GM12878 (cell line): ENCODE data around the gene TXNL4A. TPM values are rescaled to one million over a fixed set of nuclear protein-coding genes. Genes with fewer than 3 reads are reported as not detected.

Experiments
- ATAC-seq: fragments of 200-7000 bp; cut with Tn5 transposase; 3 replicates; pipeline ENCODE4 v1.9.1; 2020; ENCODE audit warnings: mild to moderate bottlenecking, moderate library complexity
- BruUV-seq: library from RNA; stranded (reverse); fragments of 400-500 nt; replicated peaks from 2 replicates; lab custom pipeline; 2021; lab: Mats Ljungman, UMichigan
- CTCF ChIA-PET: fragments of 300-600 bp; sonication (Branson Sonifier 250); formaldehyde crosslinking; extraction: SDS; loops from one replicate; lab custom pipeline; 2021; ENCODE audit warnings: inconsistent platforms; lab: Yijun Ruan, JAX
- POLR2A ChIA-PET: fragments of 350-600 bp; formaldehyde crosslinking; extraction: SDS; loops from one replicate; lab custom pipeline; 2021; ENCODE audit warnings: inconsistent platforms; lab: Charles Lee
- RAD21 ChIA-PET: fragments of 300-600 bp; sonication (Branson Sonifier 250); formaldehyde crosslinking; loops from one replicate; lab custom pipeline; 2023; ENCODE audit warnings: antibody characterized with exemption; ENCODE audit not compliant: unreplicated experiment; lab: Charles Lee
- SMC1A ChIA-PET: fragments of 300-600 bp; sonication (Branson Sonifier 250); formaldehyde crosslinking; loops from one replicate; lab custom pipeline; 2023; ENCODE audit not compliant: unreplicated experiment, uncharacterized antibody; lab: Charles Lee
- DNase-seq: peaks from one replicate; pipeline ENCODE4 v3.0.0-alpha.2; 2011; ENCODE audit warnings: low read depth, low spot score
- FAIRE-seq: peaks from 3 replicates; lab custom pipeline; 2011; peaks lifted over from hg19 to GRCh38; lab: Jason Lieb, UNC
- H2AFZ ChIP-seq: 2 replicates; pipeline ENCODE4 v1.6.0; 2011; ENCODE audit warnings: low read depth, low read length, control low read depth; ENCODE audit not compliant: control insufficient read depth
- H3K27ac ChIP-seq: 2 replicates; pipeline ENCODE4 v1.5.1; 2011; ENCODE audit warnings: control low read depth; ENCODE audit not compliant: control insufficient read depth, insufficient read depth
- H3K27me3 ChIP-seq, 2 experiments: replicated peaks in 1 of 2; 2 replicates each; pipeline versions ENCODE4 v1.6.0 to v1.6.1; 2011; ENCODE audit warnings: low read length in 1 of 2; ENCODE audit not compliant: control insufficient read depth in 2 of 2, insufficient read depth in 2 of 2
- H3K36me3 ChIP-seq, 2 experiments: 2 replicates each; pipeline ENCODE4 v1.5.1; 2011; ENCODE audit warnings: low read length in 1 of 2; ENCODE audit not compliant: control insufficient read depth in 2 of 2, insufficient read depth in 2 of 2
- H3K4me1 ChIP-seq: 2 replicates; pipeline ENCODE4 v1.6.1; 2011; ENCODE audit warnings: mild to moderate bottlenecking, low read length, moderate library complexity, mixed read lengths; ENCODE audit not compliant: control insufficient read depth, insufficient read depth
- H3K4me2 ChIP-seq: 2 replicates; pipeline ENCODE4 v1.6.0; 2011; ENCODE audit warnings: control low read depth; ENCODE audit not compliant: control insufficient read depth, insufficient read depth
- H3K4me3 ChIP-seq: fragments of 200-600 bp; sonication (generic); 2 replicates; pipeline ENCODE4 v1.5.1; 2016
- H3K79me2 ChIP-seq: 2 replicates; pipeline ENCODE4 v1.6.0; 2011; ENCODE audit warnings: low read length; ENCODE audit not compliant: control insufficient read depth, insufficient read depth
- H3K9ac ChIP-seq: 2 replicates; pipeline ENCODE4 v1.8.0; 2011; ENCODE audit warnings: low read length, control low read depth, mixed read lengths; ENCODE audit not compliant: control insufficient read depth, insufficient read depth
- H3K9me3 ChIP-seq: replicated peaks from 3 replicates; pipeline ENCODE4 v1.5.1; 2011; ENCODE audit warnings: mild to moderate bottlenecking, low read length; ENCODE audit not compliant: control insufficient read depth, insufficient read depth
- H4K20me1 ChIP-seq: 2 replicates; pipeline ENCODE4 v1.6.0; 2011; ENCODE audit not compliant: control insufficient read depth, insufficient read depth
- ASH2L ChIP-seq: fragments of 300-600, 200-600 bp; sonication (generic); IDR thresholded peaks from 2 replicates; pipeline ENCODE4 v1.6.1; 2017; ENCODE audit warnings: low read depth, mild to moderate bottlenecking, borderline replicate concordance
- ATF7 ChIP-seq: fragments of 450-650 bp; IDR thresholded peaks from 2 replicates; pipeline ENCODE4 v1.6.1; 2016; ENCODE audit warnings: low read depth, mild to moderate bottlenecking
- CREB1 ChIP-seq: IDR thresholded peaks from 2 replicates; pipeline ENCODE4 v1.6.1; 2012; ENCODE audit warnings: low read depth, mild to moderate bottlenecking, inconsistent platforms
- HDAC2 ChIP-seq: fragments of 200-600 bp; sonication (generic); IDR thresholded peaks from 2 replicates; pipeline ENCODE4 v1.6.1; 2017
- HDGF ChIP-seq: fragments of 450-650 bp; IDR thresholded peaks from 2 replicates; pipeline ENCODE4 v1.6.1; 2016; ENCODE audit warnings: antibody characterized with exemption
- MEF2A ChIP-seq: IDR thresholded peaks from 2 replicates; pipeline ENCODE4 v1.6.1; 2011; ENCODE audit warnings: low read depth, mild to moderate bottlenecking, low read length, moderate library complexity; ENCODE audit not compliant: insufficient read depth
- NFYB ChIP-seq: IDR thresholded peaks from 2 replicates; pipeline ENCODE4 v1.6.1; 2011; ENCODE audit warnings: low read depth, mild to moderate bottlenecking, low read length, improper control_type of control experiment, moderate library complexity; ENCODE audit not compliant: insufficient read depth
- RAD51 ChIP-seq: fragments of 450-650 bp; IDR thresholded peaks from 2 replicates; pipeline ENCODE4 v1.6.1; 2016; ENCODE audit warnings: moderate library complexity, mild to moderate bottlenecking, inconsistent platforms
- SMAD1 ChIP-seq: fragments of 450-650 bp; IDR thresholded peaks from 2 replicates; pipeline ENCODE4 v1.6.1; 2018; ENCODE audit warnings: mild to moderate bottlenecking, low read depth; ENCODE audit not compliant: partially characterized antibody
- SMAD5 ChIP-seq: IDR thresholded peaks from 2 replicates; pipeline ENCODE4 v1.6.1; 2016; ENCODE audit warnings: antibody characterized with exemption, low read depth
- STAT1 ChIP-seq: fragments of 450-650 bp; conservative IDR thresholded peaks from 2 replicates; pipeline ENCODE4 v1.6.1; 2014; ENCODE audit warnings: antibody characterized with exemption, mild to moderate bottlenecking
- TCF7 ChIP-seq: IDR thresholded peaks from 2 replicates; pipeline ENCODE4 v1.6.1; 2014; ENCODE audit warnings: antibody characterized with exemption, borderline replicate concordance
- ZNF274 ChIP-seq: IDR thresholded peaks from one replicate; pipeline ENCODE4 v1.8.0; 2011; ENCODE audit not compliant: insufficient read length, insufficient read depth
- ZNF592 ChIP-seq: fragments of 450-650 bp; IDR thresholded peaks from 2 replicates; pipeline ENCODE4 v1.6.1; 2017; ENCODE audit warnings: mild to moderate bottlenecking, moderate library complexity
- ZZZ3 ChIP-seq: IDR thresholded peaks from 2 replicates; pipeline ENCODE4 v1.6.1; 2011; ENCODE audit warnings: low read depth; ENCODE audit not compliant: control insufficient read depth, insufficient read length
- WGBS: methylation state at CpG from one replicate; pipeline ENCODE4 v1.1.6; 2016; ENCODE audit warnings: low lambda C conversion rate; ENCODE audit not compliant: insufficient replicate concordance, insufficient coverage; ENCODE audit errors: missing lambda C conversion rate; 5-methylcytosine and 5-hydroxymethylcytosine counted together
- in situ Hi-C: fragments of 300-500 bp; cut with MboI; formaldehyde crosslinking; loops from 9 replicates; pipeline ENCODE4 v1.14.3; 2018; ENCODE audit warnings: mixed read lengths
- intact Hi-C: fragments of 100-400 bp; cut with micrococcal nuclease; formaldehyde crosslinking; loops from one replicate; pipeline ENCODE4 v1.14.2; 2022; ENCODE audit not compliant: unreplicated experiment
- polyA plus RNA-seq, 11 experiments: library from polyadenylated mRNA; depleted of rRNA in 4 of 11; unstranded in 6 of 11; stranded (reverse) in 5 of 11; fragments of >200 nt; fragmentation: Nextera tagmentation in 4 of 11; fragmentation: Illumina TruSeq in 1 of 11; extraction: Ambion mirVana in 4 of 11; extraction: Trizol in 1 of 11; gene quantifications; 1 replicate in 1 of 11; 2 replicates in 10 of 11; pipeline versions ENCODE4 v1.2.1 to v1.2.3, GENCODE V29; 2011 to 2016; ENCODE audit warnings: inconsistent platforms in 2 of 11, missing spikeins in 2 of 11, low read depth in 1 of 11
- total RNA-seq, 4 experiments: library from RNA; depleted of rRNA in 3 of 4; stranded (reverse); fragments of >200 nt in 3 of 4; fragmentation: Illumina TruSeq in 1 of 4; extraction: Trizol in 1 of 4; gene quantifications; 2 replicates each; pipeline versions ENCODE4 v1.2.1 to v1.2.3, GENCODE V29; 2013 to 2021
- TF ChIP-seq, protein P1 (sequence below): fragments of 450-650 bp; IDR thresholded peaks from 2 replicates; pipeline ENCODE4 v1.6.1; 2017; ENCODE audit warnings: low read depth, mild to moderate bottlenecking, moderate library complexity

Gene TXNL4A
- total and polyA plus RNA-seq, 10 of the 15 experiments (the other 5 are each of a cell fraction or from before 2014, with no cell fraction given), result 38.4 to 329 (median 128) TPM

DNA sequence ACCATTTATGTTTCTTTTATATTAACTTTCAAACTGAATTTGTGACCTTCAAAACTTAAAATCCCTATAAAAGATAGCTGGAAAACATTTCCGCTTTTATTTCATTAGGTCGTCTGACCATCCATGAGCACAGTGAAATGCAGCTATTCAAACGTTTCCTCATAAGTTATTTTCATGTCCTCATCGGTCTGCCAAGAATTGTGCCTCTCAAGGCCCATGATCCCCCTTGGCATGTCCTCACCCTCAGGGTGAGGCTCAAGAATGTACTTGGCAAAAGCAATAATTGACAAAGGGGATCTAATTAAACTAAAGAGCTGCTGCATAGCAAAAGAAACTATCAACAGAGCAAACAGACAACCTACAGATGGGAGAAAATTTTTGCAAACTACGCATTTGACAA is 49.3 kb downstream of the TXNL4A start (continued):
- TF ChIP-seq ZNF592 (no peak), RAD51 (no peak), ZNF274 (no peak), HDGF (no peak), ZZZ3 (no peak)
- TF ChIP-seq, all 136 proteins: peak for 0

GRCh38 chr18:79938196-79938595 is 50.2 kb downstream of the TXNL4A start:
- peaks cover 3% of the 10 kb centered on the region; the same call in 1 of the 3 replicates for H3K9me3 ChIP-seq
- TF ChIP-seq ATF7, result no peak
- TF ChIP-seq TCF7, result no peak
- TF ChIP-seq CREB1, result no peak
- no peak for TF ChIP-seq ASH2L
- no peak for TF ChIP-seq SMAD1
- TF ChIP-seq STAT1, result no peak
- no peak for TF ChIP-seq NFYB
- no peak for TF ChIP-seq HDAC2
- TF ChIP-seq MEF2A, result no peak
- TF ChIP-seq, protein P1, sequence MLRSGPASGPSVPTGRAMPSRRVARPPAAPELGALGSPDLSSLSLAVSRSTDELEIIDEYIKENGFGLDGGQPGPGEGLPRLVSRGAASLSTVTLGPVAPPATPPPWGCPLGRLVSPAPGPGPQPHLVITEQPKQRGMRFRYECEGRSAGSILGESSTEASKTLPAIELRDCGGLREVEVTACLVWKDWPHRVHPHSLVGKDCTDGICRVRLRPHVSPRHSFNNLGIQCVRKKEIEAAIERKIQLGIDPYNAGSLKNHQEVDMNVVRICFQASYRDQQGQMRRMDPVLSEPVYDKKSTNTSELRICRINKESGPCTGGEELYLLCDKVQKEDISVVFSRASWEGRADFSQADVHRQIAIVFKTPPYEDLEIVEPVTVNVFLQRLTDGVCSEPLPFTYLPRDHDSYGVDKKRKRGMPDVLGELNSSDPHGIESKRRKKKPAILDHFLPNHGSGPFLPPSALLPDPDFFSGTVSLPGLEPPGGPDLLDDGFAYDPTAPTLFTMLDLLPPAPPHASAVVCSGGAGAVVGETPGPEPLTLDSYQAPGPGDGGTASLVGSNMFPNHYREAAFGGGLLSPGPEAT, result no peak
- no peak for TF ChIP-seq SMAD5
- H4K20me1 ChIP-seq, result no peaks in the 10 kb centered on the region
- ChIA-PET SMC1A (no interaction called here), POLR2A (no interaction called here), CTCF (interaction anchor here (0.6 kb wide), 1 partner anchor 56 kb away, joined by 3 read pairs; no protein-coding TSS in a partner anchor), RAD21 (no interaction called here)
- no peak overlapping the region for H3K4me2 ChIP-seq
- H3K27me3 ChIP-seq, result no peaks in the 10 kb centered on the region
- WGBS, result 84% methylated on average over 9 of the region's 9 CpGs
- H3K79me2 ChIP-seq, result no peaks in the 10 kb centered on the region; the same call in none of the 2 replicates
- intact Hi-C loops (no loop called here), in situ Hi-C loops (no loop called here)
- no peak overlapping the region for H3K9ac ChIP-seq
- H3K4me1 ChIP-seq, result no peaks in the 10 kb centered on the region
- FAIRE-seq (no peak), DNase-seq (no peak), ATAC-seq (no peak)
- no peak overlapping the region for H3K27ac ChIP-seq
- H3K36me3 ChIP-seq, result peaks cover 14 to 16% of the 10 kb centered on the region in 2 experiments
- H2AFZ ChIP-seq, result no peak overlapping the region
- BruUV-seq, result no TSS peak
- no peak overlapping the region for H3K4me3 ChIP-seq
